Endothelial cell of umbilical vein (primary cell): ENCODE data around the gene PIP5K1C. TPM values are rescaled to one million over a fixed set of nuclear protein-coding genes. Genes with fewer than 3 reads are reported as not detected.

Experiments used
- BruUV-seq: library from RNA; stranded (reverse); fragments of 400-500 nt; replicated peaks from 2 replicates; lab custom pipeline; 2021; lab: Mats Ljungman, UMichigan
- CTCF ChIA-PET: fragments of 300-600, 350-600 bp; sonication (Branson Sonifier 250); formaldehyde crosslinking; loops from one replicate; lab custom pipeline; 2021; ENCODE audit warnings: antibody characterized with exemption, inconsistent platforms; lab: Charles Lee
- POLR2A ChIA-PET: fragments of 300-600, 350-600 bp; sonication (Branson Sonifier 250); formaldehyde crosslinking; loops from one replicate; lab custom pipeline; 2021; ENCODE audit warnings: antibody characterized with exemption, inconsistent platforms; lab: Charles Lee
- DNase-seq: peaks from one replicate; pipeline ENCODE4 v3.0.0-alpha.2; 2011; ENCODE audit warnings: low read depth, low spot score
- FAIRE-seq: peaks from 2 replicates; lab custom pipeline; 2011; peaks lifted over from hg19 to GRCh38; lab: Jason Lieb, UNC
- H2AFZ ChIP-seq: 2 replicates; pipeline ENCODE4 v1.6.0; 2012; ENCODE audit warnings: low read depth, low read length, control low read depth, inconsistent platforms
- H3K27ac ChIP-seq: 2 replicates; pipeline ENCODE4 v1.5.1; 2011; ENCODE audit warnings: low read depth, mild to moderate bottlenecking, control low read depth, low read length, moderate library complexity; ENCODE audit not compliant: insufficient read depth
- H3K27me3 ChIP-seq, 2 experiments: 2 replicates each; pipeline versions ENCODE4 v1.6.0 to v1.6.1; 2011; ENCODE audit warnings: low read length in 2 of 2, mixed read lengths in 1 of 2; ENCODE audit not compliant: control insufficient read depth in 2 of 2, insufficient read depth in 2 of 2
- H3K36me3 ChIP-seq, 2 experiments: 2 replicates in 1 of 2; 3 replicates in 1 of 2; pipeline ENCODE4 v1.5.1; 2011; ENCODE audit warnings: low read length in 2 of 2, mild to moderate bottlenecking in 1 of 2, moderate library complexity in 1 of 2; ENCODE audit not compliant: control insufficient read depth in 2 of 2, insufficient read depth in 2 of 2; ENCODE audit errors: extremely low read depth in 1 of 2
- H3K4me1 ChIP-seq: 3 replicates; pipeline ENCODE4 v1.5.1; 2011; ENCODE audit warnings: mild to moderate bottlenecking, low read length; ENCODE audit not compliant: control insufficient read depth, insufficient read depth; ENCODE audit errors: extremely low read depth
- H3K4me2 ChIP-seq: 2 replicates; pipeline ENCODE4 v1.6.1; 2011; ENCODE audit warnings: low read length, control low read depth, mixed read lengths; ENCODE audit not compliant: insufficient read depth
- H3K4me3 ChIP-seq, 3 experiments: fragments of 200-600 bp in 1 of 3; sonication (generic), shearing (Covaris generic) in 1 of 3; replicated peaks in 1 of 3; 2 replicates each; pipeline ENCODE4 v1.5.1; 2011 to 2016; ENCODE audit warnings: control low read depth in 3 of 3, low read length in 3 of 3, mild to moderate bottlenecking in 2 of 3, inconsistent platforms in 1 of 3, low read depth in 1 of 3, moderate library complexity in 1 of 3; ENCODE audit not compliant: insufficient read depth in 1 of 3
- H3K79me2 ChIP-seq: 2 replicates; pipeline ENCODE4 v1.6.0; 2012; ENCODE audit warnings: low read length, inconsistent platforms; ENCODE audit not compliant: control insufficient read depth, insufficient read depth
- H3K9ac ChIP-seq: replicated peaks from 2 replicates; pipeline ENCODE3; 2011; ENCODE audit warnings: low read length, control low read depth; ENCODE audit not compliant: insufficient read depth; ENCODE audit errors: extremely low read depth
- H3K9me1 ChIP-seq: replicated peaks from 3 replicates; pipeline ENCODE4 v1.6.0; 2011; ENCODE audit warnings: mild to moderate bottlenecking, low read length; ENCODE audit not compliant: control insufficient read depth, insufficient read depth; ENCODE audit errors: extremely low read depth
- H3K9me3 ChIP-seq: replicated peaks from 2 replicates; pipeline ENCODE4 v1.5.1; 2012; ENCODE audit warnings: low read length, inconsistent platforms; ENCODE audit not compliant: control insufficient read depth, insufficient read depth
- H4K20me1 ChIP-seq: replicated peaks from 2 replicates; pipeline ENCODE3; 2011; ENCODE audit warnings: mild to moderate bottlenecking, low read length; ENCODE audit not compliant: control insufficient read depth, insufficient read depth; ENCODE audit errors: extremely low read depth
- CTCF ChIP-seq, 2 donors: IDR thresholded peaks; 1 replicate in 1 of 2; 2 replicates in 1 of 2; pipeline ENCODE4 v1.5.1; 2011; ENCODE audit warnings: low read length in 2 of 2, mild to moderate bottlenecking in 2 of 2, moderate library complexity in 2 of 2, control low read depth in 1 of 2, inconsistent platforms in 1 of 2, low read depth in 1 of 2; ENCODE audit not compliant: insufficient read depth in 1 of 2; ENCODE audit errors: extremely low read depth in 1 of 2
- EZH2 ChIP-seq: IDR thresholded peaks from 2 replicates; pipeline ENCODE4 v1.6.1; 2012; ENCODE audit warnings: borderline replicate concordance, low read depth, mild to moderate bottlenecking, moderate library complexity, low read length, inconsistent platforms; ENCODE audit not compliant: severe bottlenecking
- FOS ChIP-seq: IDR thresholded peaks from 2 replicates; pipeline ENCODE4 v1.6.1; 2011; ENCODE audit warnings: mild to moderate bottlenecking, low read length, moderate library complexity, borderline replicate concordance; ENCODE audit not compliant: insufficient read depth
- GATA2 ChIP-seq: IDR thresholded peaks from 2 replicates; pipeline ENCODE4 v1.7.0; 2011; ENCODE audit warnings: low read depth, mild to moderate bottlenecking, moderate library complexity, mixed read lengths, low read length; ENCODE audit not compliant: insufficient read length, insufficient read depth
- JUN ChIP-seq: IDR thresholded peaks from 2 replicates; pipeline ENCODE4 v1.6.1; 2011; ENCODE audit warnings: borderline replicate concordance, low read depth; ENCODE audit not compliant: insufficient read length, insufficient read depth
- MYC ChIP-seq: IDR thresholded peaks from one replicate; pipeline ENCODE4 v1.6.1; 2011; ENCODE audit warnings: mild to moderate bottlenecking, low read depth, low read length
- POLR2A ChIP-seq: IDR thresholded peaks from 2 replicates; pipeline ENCODE4 v1.6.1; 2012; ENCODE audit warnings: low read depth, mild to moderate bottlenecking, control low read depth, low read length
- POLR2AphosphoS5 ChIP-seq: IDR thresholded peaks from 2 replicates; pipeline ENCODE4 v1.6.1; 2012; ENCODE audit warnings: low read depth, mild to moderate bottlenecking, control low read depth, low read length, moderate library complexity; ENCODE audit not compliant: insufficient read depth
- dilution Hi-C: fragments of 300-500 bp; cut with MboI; formaldehyde crosslinking; loops from one replicate; pipeline ENCODE4 v1.15.0; 2019; ENCODE audit warnings: low sequenced_read_pairs; ENCODE audit not compliant: extremely low pct_ligation_motif_present
- intact Hi-C: fragments of 100-400 bp; cut with micrococcal nuclease; formaldehyde crosslinking; loops from one replicate; pipeline ENCODE4 v1.10.0; 2022
- polyA plus RNA-seq, 4 experiments: library from polyadenylated mRNA; depleted of rRNA in 3 of 4; stranded (reverse) in 3 of 4; unstranded in 1 of 4; fragments of >200 nt; gene quantifications; 2 replicates each; pipeline versions ENCODE4 v1.2.1 to v1.2.3, GENCODE V29; 2011 to 2012; ENCODE audit warnings: missing spikeins in 1 of 4
- total RNA-seq: library from RNA; stranded (reverse); gene quantifications from 2 replicates; pipeline ENCODE4 v1.2.3, GENCODE V29; 2021
- TF ChIP-seq, protein P1 (sequence below): IDR thresholded peaks from 2 replicates; pipeline ENCODE4 v1.6.1; 2011; ENCODE audit not compliant: insufficient read depth, insufficient read length

PIP5K1C gene
- total and polyA plus RNA-seq, 2 donors (not counting 3 experiments of a cell fraction or from before 2014, with no cell fraction given): 31.6 to 79.5 TPM

- Histone ChIP-seq H3K4me3 (no peak overlapping the region), H3K9me1 (no peaks in the 10 kb centered on the region), H3K4me1 (peaks cover 28% of the 10 kb centered on the region), H3K27me3 (no peaks in the 10 kb centered on the region), H3K4me2 (no peak overlapping the region), H2AFZ (no peak overlapping the region), H4K20me1 (no peaks in the 10 kb centered on the region), H3K79me2 (peaks cover 2% of the 10 kb centered on the region), H3K9ac (no peak overlapping the region), H3K9me3 (no peaks in the 10 kb centered on the region), H3K27ac (no peak overlapping the region), H3K36me3 (peaks cover 0 to 5% of the 10 kb centered on the region in 2 experiments)
- FAIRE-seq (no peak), DNase-seq (no peak)
- ChIA-PET POLR2A (no interaction called here), CTCF (interaction anchor here (0.9 to 7.6 kb wide), 7 partner anchors 23 to 50 kb away, joined by 3 to 66 read pairs (median 9); partner anchors contain the start of gene PIP5K1C)
- dilution Hi-C loops (no loop called here), intact Hi-C loops (no loop called here)
- TF ChIP-seq POLR2A (no peak), MYC (no peak), JUN (no peak), FOS (no peak), POLR2AphosphoS5 (no peak), CTCF (IDR thresholded peaks at IDR 0.05; ENCODE audit: extremely low read depth in 1 of 2, insufficient read depth in 1 of 2, low read depth in 1 of 2, low read length in 2 of 2) (no peak), GATA2 (no peak), EZH2 (no peak)
- TF ChIP-seq, protein P1, sequence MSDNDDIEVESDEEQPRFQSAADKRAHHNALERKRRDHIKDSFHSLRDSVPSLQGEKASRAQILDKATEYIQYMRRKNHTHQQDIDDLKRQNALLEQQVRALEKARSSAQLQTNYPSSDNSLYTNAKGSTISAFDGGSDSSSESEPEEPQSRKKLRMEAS: no peak
- BruUV-seq: no TSS peak
Measured at GRCh38 chr19:3667766-3668165, 32.5 kb downstream of the PIP5K1C start.
